ENCODE measurements around the gene ALG10. TPM values are rescaled to one million over a fixed set of nuclear protein-coding genes. Genes with fewer than 3 reads are reported as not detected.

ALG10 gene
- total RNA-seq, 1 experiment from 2014 or later: 13.0 TPM

DNA sequence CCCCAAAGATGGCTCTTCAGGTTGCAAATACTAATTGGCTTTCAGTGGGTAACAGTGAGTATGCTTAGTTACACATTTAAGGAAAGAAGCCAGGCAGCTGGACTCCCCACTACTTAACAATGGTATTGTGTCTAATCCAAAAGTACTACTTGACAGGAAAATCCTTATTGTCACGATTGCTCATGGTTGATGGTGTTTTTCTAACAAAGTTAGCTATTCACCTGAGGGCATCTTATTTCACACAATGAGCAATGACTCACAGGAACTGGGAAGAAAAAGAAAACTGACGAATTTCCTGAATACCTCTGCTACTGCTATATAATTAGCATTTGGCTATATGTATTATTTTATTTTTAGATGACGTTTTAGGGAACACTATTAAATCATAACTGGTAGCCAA lies 33.4 kb upstream of the ALG10 start:
- no peak overlapping the region for H3K4me2 ChIP-seq (ENCODE audit: insufficient read depth, insufficient read length, low read length)
- H3K79me1 ChIP-seq (ENCODE audit: insufficient read depth, low read depth, low read length, poor library complexity, severe bottlenecking): no peaks in the 10 kb centered on the region
- H2AK5ac ChIP-seq (ENCODE audit: insufficient read length, low read length): no peak overlapping the region
- H3T11ph ChIP-seq (ENCODE audit: low read length): no peak overlapping the region
- H3K14ac ChIP-seq (ENCODE audit: insufficient read depth, low read length): no peak overlapping the region
- H4K8ac ChIP-seq (replicated peaks; ENCODE audit: insufficient read length, low read depth, low read length): no peak overlapping the region
- no peaks in the 10 kb centered on the region for H4K20me1 ChIP-seq (ENCODE audit: control insufficient read depth, insufficient read depth, insufficient read length)
- H2AFZ ChIP-seq (ENCODE audit: low read length): no peak overlapping the region
- H2BK20ac ChIP-seq (ENCODE audit: low read depth, low read length, poor library complexity, severe bottlenecking): no peak overlapping the region
- H2BK120ac ChIP-seq (ENCODE audit: low read depth, low read length, poor library complexity, severe bottlenecking): no peak overlapping the region
- Mint-ChIP-seq H3K27ac (no peak overlapping the region), H3K27me3 (ENCODE audit: low read depth) (no peaks in the 10 kb centered on the region), H3K9me3 (no peaks in the 10 kb centered on the region), H3K4me3 (no peak overlapping the region), H3K36me3 (ENCODE audit: insufficient read depth in 1 of 3, low read depth in 3 of 3) (no peaks in the 10 kb centered on the region), H3K4me1 (no peaks in the 10 kb centered on the region)
- H2BK5ac ChIP-seq (ENCODE audit: insufficient read length, low read length): no peak overlapping the region
- H2BK15ac ChIP-seq (ENCODE audit: low read depth, low read length): no peak overlapping the region
- TF ChIP-seq, protein P1, sequence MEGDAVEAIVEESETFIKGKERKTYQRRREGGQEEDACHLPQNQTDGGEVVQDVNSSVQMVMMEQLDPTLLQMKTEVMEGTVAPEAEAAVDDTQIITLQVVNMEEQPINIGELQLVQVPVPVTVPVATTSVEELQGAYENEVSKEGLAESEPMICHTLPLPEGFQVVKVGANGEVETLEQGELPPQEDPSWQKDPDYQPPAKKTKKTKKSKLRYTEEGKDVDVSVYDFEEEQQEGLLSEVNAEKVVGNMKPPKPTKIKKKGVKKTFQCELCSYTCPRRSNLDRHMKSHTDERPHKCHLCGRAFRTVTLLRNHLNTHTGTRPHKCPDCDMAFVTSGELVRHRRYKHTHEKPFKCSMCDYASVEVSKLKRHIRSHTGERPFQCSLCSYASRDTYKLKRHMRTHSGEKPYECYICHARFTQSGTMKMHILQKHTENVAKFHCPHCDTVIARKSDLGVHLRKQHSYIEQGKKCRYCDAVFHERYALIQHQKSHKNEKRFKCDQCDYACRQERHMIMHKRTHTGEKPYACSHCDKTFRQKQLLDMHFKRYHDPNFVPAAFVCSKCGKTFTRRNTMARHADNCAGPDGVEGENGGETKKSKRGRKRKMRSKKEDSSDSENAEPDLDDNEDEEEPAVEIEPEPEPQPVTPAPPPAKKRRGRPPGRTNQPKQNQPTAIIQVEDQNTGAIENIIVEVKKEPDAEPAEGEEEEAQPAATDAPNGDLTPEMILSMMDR (conservative IDR thresholded peaks at IDR 0.05): no peak
- no peaks in the 10 kb centered on the region for H3K9me3 ChIP-seq (ENCODE audit: control insufficient read depth, low read depth, low read length)
- no peaks in the 10 kb centered on the region for H3K79me2 ChIP-seq (ENCODE audit: insufficient read depth, low read length)
- H3K56ac ChIP-seq (ENCODE audit: insufficient read length, low read depth, low read length): no peak overlapping the region
- no peaks in the 10 kb centered on the region for H3K27me3 ChIP-seq (ENCODE audit: insufficient read depth, low read length)
- no peak overlapping the region for H4K5ac ChIP-seq (ENCODE audit: insufficient read length, low read depth, low read length)
- no peak overlapping the region for H3K9ac ChIP-seq (ENCODE audit: extremely low read depth, insufficient read length, low read length)
- H3K23ac ChIP-seq (ENCODE audit: insufficient read length, low read depth, low read length): no peak overlapping the region
- H3K18ac ChIP-seq (ENCODE audit: insufficient read length, low read depth, low read length): no peak overlapping the region
- H2BK12ac ChIP-seq (ENCODE audit: insufficient read length, low read depth, low read length): no peak overlapping the region
- H4K91ac ChIP-seq (ENCODE audit: insufficient read length, low read depth, low read length): no peak overlapping the region
- H3K23me2 ChIP-seq (ENCODE audit: insufficient read length, low read depth, low read length, poor library complexity, severe bottlenecking): no peaks in the 10 kb centered on the region
- no peak overlapping the region for H3K4ac ChIP-seq (ENCODE audit: low read depth, low read length)
- no peak overlapping the region for H3K27ac ChIP-seq (ENCODE audit: insufficient read length, low read depth, low read length)
- no CpG with 5 or more reads among the region's 3 CpGs for WGBS (ENCODE audit: extremely low coverage, insufficient read length, low lambda C conversion rate)
- DNase-seq: no peak
- H3K4me1 ChIP-seq (ENCODE audit: insufficient read depth, low read length): no peaks in the 10 kb centered on the region

Data from H9 (cell line).